GM04504 (cell line): Measurements from ENCODE around the gene JADE1.

Source experiments
- DNase-seq: peaks from one replicate; pipeline ENCODE4 v3.0.0-alpha.2; 2012; ENCODE audit warnings: low read depth

Gene JADE1

DNA sequence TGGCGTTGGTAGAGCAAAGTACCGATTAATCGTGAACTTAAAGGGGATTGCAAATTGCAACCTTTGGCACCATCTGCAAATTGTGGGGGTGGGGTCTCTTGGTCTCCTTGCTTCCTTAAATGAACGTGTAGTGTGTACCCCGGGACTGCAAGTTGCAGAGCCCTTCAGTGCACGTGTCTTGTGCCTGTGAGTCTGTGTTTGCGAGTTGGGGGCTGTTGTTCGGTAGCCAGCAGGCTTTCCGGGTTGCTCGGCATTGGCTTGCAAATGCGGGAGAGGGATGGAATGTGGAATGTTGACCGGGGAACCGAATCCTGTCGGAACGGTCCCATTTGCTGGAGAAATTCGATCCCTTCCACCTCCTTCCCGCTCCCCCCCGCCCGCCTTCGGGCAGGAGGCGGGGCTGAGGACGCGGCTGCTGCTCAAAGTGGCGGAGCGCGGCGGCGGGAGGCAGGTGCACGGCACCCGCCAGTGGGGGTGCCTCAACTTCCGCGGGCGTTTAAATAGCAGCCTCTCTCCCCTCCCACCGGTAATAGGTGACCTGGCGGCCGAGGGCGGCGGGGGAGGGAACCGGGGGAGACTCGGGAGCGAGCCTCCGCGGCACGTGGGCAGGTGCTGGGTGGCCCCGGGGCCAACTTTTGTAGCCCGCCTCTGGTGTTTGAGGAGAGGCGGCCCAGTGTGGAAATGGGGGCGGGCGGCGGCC, 1.5 kb downstream of the JADE1 start:
- no peak for DNase-seq

DNA sequence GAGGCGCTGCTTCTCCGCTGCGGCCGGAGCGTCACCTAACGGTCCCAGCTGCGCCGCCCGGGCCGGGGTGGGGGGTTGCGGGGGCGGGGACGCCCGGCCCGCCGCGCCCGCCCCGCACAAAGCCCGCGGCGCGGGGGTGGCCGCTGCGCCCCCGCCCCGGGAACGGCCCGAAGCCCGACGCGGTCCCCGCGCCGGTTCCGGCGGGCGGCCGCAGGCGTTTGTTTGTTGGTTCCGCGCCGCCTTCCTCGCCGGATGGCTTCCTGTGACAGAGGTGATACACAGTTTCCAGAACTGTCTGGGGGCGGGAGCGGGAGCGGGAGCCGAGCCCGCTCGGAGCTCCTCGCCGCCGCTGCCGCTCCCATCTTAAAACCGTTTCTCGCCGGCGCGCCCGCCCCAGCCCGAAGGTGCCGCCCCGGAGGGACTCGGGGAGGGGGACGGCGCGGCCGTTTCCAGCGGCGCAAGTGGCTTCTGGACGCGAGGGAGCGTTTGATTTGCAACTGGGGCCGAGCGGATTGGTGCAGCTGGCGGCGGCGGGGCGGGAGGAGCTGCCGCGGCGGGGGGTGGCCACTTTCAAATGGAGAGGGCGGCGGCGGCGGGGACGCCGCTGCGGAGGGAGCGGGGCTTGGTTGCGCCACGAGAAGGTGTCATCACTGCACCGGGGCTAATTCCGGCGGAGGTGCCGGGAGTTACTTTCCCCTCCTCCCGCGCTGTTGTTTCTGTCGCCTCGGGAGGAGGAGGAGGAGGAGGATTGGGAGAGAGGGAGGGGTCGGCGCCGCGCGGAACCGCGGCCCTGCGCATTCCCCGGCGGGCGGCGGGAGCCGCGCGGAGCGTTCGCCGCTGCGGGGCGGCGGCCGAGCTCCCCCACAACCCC, 2.3 kb downstream of the JADE1 start:
- DNase-seq = peak; percentile 73

DNA sequence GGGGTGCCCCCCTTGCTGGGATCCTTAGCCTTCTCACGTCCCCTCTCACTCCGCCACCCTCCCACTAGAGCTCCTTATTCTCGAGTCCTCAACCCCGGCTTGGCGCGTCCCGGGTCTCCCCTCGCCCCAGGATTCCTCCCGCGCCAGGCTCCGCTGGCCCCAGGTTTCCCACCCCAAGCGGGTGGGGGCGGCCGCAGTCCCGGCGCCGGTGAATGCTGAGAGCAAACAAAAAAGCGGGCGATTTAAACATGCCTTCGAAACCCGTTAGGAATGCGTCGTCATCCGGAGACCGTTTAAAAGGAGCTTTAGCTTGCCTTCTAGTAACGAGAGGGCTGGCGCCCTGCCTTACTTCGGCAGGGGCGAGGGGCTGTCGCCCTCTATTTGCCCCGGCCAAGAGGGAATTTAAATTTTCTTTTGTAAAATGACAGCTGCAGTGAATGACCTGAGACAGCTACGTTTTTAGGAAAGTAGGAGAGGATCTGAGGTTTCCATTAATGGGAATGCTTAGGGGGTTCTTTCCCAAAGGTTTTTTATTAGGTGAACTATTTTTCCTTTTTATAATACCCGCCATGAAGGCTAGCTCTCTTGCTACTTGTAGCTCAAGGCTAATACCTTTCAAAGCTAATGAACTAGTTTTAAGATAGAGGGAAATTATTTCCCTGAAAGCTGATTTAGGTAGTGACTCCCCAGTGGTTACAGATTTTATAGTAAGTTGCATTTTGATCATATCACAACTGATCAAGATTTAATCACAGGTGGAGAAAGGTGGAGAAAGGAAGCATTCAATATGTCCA, 3.1 kb downstream of the JADE1 start:
- peak; percentile 55 for DNase-seq

DNA sequence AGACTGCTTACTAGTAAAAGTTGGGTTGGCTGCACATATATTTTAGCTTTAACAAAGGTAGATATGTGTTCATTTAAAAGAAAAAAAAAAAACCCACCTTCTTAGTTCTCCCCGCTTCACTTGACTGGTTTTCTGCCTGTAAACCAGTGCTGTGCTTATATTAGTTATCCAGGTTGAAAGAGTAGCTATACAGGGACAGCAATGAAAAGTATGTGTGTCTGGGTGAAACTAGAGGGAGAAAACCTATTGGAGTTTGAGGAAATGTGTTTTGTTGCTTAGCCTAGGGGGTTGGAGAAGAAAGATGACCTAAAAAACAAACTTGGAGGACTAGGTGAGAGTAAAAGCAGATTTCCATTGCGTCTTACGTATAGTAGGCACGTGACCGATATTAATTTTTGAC, 4.5 kb downstream of the JADE1 start:
- no peak for DNase-seq

DNA sequence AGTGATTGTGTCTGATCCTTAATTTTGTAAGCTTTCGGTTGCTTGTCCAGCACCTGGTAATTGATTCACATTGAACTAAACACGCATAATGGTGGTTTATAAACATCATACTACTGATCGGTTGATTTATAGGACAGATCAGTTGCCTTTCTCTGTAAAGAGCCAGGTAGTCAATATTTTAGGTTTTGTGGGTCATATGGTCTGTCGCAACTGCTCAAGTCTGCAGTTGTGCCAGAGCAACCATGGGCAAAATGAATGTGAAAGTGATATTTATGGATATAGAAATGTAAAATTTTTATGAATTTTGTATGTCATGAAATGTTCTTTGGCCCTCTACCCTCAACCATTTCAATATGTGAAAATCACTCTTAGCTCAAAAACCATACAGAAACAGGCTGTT, 8.9 kb downstream of the JADE1 start:
- no peak for DNase-seq

DNA sequence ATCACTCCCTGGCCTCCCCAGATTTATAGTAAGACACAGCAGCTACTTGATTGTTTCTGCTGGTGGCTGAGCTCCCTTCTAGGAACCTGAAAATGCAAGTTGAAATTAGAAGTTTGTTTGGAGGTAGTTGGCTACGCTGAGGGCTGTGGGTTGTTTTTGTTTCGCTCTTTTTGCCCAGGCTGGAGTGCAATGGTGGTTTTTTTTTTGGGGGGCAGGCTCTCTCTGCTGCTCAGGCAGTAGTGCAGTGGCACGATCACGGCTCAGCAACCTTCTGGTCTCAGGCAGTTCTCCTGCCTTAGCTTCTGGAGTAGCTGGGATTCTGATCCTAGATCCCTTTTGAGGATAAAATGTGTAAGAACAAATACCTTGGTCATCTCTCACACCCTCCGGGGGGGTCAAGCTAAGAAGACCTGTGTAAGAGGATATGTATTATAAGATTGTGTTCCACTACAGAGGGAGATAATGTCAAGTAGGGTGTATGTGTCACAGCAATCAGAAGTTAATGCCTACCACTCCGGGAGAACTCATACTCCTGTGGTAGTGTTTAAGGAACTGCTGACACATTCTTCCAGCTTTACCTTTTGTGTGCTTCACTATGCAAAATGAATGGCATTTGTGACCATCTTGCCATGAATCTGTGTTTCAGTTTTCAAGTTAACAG, 9.7 kb downstream of the JADE1 start:
- DNase-seq = no peak

DNA sequence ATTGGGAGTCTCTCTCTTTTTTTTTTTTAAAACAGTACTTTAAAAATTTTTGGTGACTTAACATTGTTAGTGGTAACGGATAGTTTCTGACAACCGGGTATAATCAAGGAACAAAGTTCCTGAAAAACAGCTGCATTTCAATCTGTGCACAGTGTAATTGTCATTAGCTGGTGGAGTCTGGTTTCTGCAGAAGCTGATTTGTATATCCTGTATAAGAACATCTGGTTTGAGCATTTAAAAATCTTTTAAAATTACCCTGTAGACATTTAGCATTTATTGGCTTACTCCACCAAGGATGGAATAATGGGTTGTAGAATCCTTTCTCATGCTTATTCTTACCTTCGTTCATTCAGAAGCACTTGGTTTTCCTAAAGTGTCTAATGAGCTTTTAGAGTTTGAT, 11.2 kb downstream of the JADE1 start:
- DNase-seq = no peak

DNA sequence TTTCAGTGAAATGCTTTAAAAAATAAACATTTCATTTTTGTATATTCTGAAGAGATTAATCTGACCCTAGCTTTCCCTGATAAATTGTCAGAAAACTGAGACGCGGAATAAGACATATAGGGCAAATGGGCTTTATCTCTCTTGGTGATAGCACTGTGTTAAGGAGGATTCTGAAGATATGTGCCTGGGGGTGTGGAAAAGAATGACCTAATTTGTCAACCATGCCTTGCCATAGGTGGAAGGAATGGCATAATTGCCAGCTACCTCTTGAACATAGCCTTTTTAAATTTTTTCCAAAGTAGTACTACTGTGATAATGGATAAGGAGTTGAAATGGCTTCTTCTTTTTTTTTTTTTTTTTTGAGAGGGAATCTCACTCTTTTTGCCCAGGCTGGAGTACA, 11.7 kb downstream of the JADE1 start:
- no peak for DNase-seq

DNA sequence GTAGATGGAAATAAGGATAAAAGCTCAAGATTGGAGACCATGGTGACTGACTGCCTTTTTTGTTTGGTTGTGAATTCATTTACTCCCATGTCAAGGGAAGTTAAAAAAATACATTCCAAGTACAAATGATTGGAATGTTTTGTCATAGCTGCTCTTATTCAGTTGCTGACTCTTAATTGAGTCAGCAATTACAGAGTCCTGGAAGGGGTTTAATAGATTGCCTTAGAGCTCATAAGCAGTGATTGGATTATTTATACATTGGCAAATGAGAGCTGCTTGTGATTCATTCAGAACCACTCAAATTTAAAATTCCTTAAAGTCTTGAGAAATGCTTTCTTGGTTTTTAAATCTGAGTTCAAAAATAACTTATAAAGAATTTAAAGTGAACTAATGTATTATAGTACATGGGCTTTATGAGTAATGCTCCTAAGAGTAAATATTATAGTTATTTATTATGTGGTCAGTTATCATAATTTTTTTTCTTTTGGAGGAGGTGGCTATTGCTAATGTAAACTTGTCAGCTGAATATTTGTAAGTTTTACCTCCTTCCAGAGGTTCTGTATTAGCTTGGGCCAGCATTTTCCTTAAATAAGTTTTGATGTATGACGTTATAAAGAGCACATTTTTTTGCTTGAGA, 13.6 kb downstream of the JADE1 start:
- peak; percentile 81 for DNase-seq

DNA sequence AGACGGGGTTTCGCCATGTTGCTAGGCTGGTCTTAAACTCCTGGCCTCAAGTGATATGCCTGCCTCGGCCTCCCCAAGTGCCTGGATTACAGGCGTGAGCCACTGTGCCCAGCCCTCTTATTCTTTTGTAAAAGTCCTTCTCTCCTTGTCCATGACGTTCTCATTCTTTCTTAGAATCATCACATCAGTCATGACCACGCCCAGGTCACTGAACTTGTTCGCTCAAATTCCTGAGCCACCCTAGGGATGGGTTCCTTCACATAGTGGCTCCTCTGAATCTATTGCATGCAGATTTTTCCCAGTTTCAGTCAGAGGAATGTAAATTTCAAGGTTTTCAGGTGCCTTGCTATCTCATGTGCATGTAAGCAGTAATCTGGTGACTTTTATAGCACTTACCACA, 15.7 kb downstream of the JADE1 start:
- DNase-seq = no peak

DNA sequence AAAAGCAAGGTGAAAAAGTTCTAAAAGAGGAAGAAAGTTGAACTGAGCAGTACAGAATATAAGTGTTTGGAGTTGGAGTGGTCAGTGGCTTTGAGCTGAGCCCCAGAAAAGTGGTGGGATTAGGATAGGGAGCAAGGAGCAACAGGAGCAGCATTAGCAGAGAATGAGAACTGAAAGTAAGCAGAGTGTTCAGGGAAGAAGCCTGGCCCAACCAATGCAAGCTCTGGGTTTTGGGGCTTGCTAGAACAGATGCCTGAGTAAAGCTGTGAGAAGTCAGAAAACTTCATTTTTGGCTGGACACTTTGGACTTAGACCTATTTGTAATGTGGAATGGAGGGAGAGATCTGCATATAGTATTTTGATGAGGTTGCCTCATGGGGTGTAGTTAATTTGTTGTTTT, 17.8 kb downstream of the JADE1 start:
- no peak for DNase-seq

DNA sequence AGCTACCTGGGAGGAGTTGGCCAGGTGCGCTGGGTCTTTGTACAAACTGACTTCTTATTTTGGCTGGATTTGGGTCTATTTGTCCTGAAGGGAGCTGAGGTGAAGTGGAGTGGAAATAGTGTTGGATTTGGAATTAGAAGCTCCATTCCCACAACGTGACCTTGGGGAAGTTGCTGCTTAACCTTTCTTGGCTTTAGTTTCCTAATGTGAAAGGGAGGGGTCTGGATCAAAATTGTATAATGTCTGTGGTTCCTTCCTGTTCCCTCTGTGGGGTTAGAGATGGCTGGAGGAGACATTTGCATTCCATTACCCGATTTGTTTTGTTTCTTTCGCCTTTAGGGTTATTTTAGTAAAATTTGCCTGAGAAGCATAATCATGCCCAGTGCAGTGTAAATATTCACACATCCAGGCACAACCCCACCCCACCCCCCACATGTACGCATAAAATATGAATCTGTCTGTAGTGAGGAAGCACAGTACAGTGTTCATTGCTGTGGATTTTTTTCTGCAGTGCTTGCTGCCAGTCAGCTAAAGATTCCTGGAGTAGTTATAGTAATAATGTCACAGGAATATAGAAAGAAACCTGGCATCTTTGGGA, 21.5 kb downstream of the JADE1 start:
- DNase-seq = no peak

DNA sequence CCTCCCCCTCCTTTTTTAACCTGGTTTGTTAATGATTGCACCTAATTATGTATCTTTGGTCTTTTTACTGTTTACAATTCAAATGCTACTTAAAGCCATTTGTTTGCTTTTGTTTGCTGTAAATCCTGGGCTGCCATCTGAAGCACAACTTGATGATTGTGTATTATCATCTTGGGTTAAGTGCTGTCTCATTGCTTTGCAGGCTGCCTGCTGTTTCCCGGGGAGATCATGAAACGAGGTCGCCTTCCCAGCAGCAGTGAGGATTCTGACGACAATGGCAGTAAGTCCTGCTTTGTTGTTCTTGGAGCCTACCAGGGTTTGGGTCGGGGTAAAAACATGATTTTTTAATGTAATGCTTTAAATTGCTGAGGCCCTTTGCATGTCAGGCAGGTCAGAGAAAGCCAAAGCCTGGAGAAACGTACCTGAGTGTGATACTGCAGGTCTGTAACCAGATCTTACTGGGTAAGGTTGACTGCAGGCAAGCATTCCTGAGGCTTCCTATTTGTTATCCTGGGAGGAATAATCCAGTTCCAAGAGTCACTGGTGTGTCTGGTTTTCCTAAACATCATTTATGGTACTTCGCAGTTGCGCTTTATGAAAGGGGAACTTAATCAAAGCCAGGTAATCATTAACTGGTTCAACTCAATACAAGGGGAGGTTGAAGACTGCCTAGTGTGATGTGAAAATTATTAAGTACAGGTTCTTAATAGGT, 22.2 kb downstream of the JADE1 start:
- no peak for DNase-seq

DNA sequence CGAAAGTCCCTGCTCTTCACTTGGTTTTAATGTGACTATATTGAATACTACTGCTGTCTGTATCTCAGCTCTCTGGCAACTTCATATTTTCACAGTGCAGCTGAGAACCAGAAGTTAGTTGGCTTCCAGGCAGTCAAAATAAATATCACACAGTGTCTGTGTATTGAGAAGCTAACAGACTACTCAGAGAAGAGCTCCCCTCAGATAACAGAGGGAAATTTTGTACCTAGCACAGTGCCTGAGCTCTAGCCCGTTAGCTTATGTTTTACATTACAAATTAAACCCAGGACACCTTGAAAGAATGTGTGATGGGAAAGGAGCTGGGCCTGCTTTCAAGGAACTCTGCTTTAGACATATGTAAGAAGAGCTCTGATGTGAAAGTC, 22.7 kb downstream of the JADE1 start:
- DNase-seq = no peak

DNA sequence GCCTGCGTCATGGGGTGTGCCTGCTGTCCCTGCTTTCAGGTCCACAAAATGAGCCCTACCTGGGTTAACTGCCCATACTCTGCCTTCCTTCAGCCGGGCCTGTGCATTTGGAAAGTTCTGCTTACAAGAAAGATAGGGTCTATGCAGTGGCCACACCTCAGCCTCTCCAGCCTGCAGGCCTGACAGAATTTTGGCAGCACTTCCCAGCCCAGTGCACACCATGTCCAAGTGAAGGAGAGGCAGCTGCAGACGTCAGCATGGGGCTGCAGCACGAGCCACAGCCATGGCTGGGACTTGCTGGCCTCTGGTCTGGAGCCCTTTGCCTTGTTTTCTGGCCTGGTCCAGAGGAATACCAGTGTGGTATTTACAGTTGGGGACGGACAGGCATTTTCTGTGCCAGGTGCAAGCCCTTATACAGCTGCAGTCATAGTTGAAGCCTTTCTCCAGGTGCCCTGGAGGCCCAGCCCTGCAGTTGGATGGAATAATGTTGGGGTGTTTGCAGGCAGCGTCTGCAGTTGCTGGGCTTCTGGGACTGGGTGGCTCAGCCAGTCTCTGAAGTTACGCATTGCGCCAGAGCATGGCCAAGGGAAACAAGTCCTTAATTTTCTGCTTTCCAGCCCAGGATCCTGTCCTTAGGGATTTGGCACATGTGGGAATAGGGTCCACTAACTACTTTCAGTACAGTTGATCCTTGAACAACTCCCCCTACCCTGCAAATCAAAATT, 26.2 kb downstream of the JADE1 start:
- no peak for DNase-seq

DNA sequence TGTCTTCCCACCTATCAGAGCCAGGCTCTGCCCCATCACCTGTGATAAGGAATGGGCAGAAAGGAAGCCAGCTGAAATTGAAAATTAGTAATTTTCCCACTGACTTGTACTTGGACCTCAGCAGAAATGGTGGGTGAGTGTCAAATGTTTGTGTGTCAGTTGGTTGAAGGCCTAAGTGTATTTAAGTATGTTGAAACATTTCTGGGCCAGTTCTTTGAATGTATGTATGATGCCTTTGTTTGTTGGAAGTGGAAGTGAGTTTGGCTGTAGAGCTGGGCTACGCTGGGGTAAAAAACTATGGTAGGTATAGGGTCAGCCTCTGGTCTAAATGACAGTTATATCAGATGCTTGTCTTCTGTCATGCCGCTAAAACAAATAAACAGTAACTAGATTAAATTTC, 27.7 kb downstream of the JADE1 start:
- DNase-seq = no peak

DNA sequence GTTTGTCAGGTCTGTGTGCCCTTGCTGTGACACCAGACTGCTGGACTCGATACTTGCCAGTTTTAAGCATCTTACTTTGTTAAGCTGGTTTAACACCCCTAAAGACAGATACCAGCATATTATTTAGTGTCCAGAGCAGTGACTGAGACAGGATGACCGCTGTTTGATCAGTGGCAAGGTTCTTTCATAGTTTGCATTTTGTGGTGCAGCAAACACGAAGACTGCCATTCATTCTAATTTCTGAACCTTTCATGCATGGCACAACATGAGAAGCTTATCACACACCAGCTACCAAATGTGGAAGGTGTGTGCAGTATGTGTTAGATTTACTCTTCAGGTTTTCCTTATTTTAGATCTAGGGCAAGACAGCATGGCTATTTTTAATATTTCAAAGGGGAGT, 28.2 kb downstream of the JADE1 start:
- no peak for DNase-seq

DNA sequence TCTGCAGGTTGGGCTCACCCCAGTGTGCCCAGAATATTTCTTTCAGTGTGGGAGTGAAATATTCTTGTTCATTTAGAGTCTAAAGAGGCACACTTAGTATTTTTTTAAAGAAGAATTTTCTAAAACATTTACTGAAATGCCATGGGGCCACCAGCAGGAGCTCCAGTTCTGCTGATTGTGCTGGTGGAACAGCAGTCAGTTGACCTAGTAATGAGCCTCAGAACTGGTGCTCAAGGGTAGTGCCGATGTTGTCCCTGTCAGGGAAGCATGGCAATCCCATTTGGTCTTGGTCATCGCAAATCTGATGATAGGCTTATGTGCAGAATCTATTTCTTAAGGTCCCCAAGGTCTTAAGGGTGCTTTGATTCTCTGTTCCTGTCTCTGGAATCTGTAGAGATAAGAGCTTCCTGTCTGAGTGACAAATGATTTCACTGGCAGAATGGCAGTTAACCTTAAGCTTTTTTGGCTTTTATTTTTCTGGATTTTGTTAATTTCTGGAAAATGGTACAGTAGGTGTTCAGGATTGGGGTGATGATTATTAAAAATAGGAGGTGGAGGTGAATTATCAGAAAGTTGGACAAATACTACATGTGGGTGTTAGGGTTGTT, 31.3 kb downstream of the JADE1 start:
- no peak for DNase-seq

DNA sequence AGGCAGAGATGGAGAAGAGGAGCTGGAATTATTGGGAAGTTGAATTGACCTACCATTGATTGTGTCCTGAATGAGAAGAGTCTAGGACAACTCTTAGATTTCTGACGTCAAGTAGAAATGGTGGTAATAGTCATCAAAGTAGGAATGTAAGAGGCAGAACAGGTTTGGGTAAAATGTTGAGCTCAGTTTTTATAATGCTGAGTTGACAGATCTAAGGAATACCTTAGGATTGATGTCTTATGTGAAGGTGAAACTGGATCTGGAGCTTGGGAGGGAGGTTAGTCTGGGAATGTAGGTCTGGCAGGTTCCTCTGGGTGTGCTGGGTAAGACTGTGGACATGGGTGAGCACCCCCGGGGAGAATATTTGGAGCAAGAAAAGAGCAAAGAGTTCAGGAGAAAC, 31.9 kb downstream of the JADE1 start:
- DNase-seq = no peak

DNA sequence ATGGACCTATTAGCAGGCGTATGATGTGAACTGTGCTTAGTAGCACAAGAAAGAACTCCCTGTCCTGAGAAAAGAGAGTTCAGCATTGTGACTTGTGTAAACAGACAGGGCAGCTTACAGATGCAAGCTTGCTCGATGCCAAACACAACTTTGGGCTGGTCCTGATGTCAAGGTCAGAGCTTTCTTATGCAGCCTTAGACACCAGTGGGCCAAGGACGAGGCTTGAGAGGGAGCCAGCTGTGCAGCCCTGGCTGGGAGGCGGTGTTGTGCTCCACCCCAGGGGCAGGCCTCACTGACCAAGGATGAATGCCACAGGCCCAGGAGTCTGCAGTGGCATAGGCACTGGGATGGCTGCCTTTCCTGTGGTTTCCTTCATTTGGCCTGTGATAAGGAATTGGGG, 35.4 kb downstream of the JADE1 start:
- DNase-seq = no peak
